ENCODE results near the gene CYP39A1.

GRCh38 chr6:46651816-46652215, 802 bp downstream of the CYP39A1 start:
- no peak for TF ChIP-seq CTCF (conservative IDR thresholded peaks at IDR 0.05; ENCODE audit: low read length)
- TF ChIP-seq EZH2phosphoT487 (IDR thresholded peaks at IDR 0.05; ENCODE audit: borderline replicate concordance) = no peak
